H1 (cell line): ENCODE results near the gene ESCO1. TPM values are rescaled to one million over a fixed set of nuclear protein-coding genes. Genes with fewer than 3 reads are reported as not detected.

Experiments
- CTCF ChIA-PET: fragments of 300-600 bp; sonication (Branson Sonifier 250); formaldehyde crosslinking; loops from one replicate; lab custom pipeline; 2021; ENCODE audit not compliant: partially characterized antibody; lab: Charles Lee
- POLR2A ChIA-PET: fragments of 300-600 bp; sonication (Branson Sonifier 250); formaldehyde crosslinking; loops from one replicate; lab custom pipeline; 2021; ENCODE audit warnings: inconsistent platforms; ENCODE audit not compliant: partially characterized antibody; lab: Charles Lee
- DNase-seq, 2 experiments: peaks; one replicate each; pipeline versions ENCODE4 v3.0.0 to v3.0.0-alpha.2; 2010 to 2022; ENCODE audit warnings: low spot score in 2 of 2, low read depth in 1 of 2, mixed read lengths in 1 of 2
- FAIRE-seq: peaks from 2 replicates; lab custom pipeline; 2011; peaks lifted over from hg19 to GRCh38; lab: Jason Lieb, UNC
- H2AFZ ChIP-seq: 2 replicates; pipeline ENCODE4 v1.8.1; 2012; ENCODE audit warnings: low read length, inconsistent platforms
- H2AK5ac ChIP-seq: 2 replicates; pipeline ENCODE4 v1.6.1; 2013; ENCODE audit warnings: low read depth, low read length
- H2BK120ac ChIP-seq: replicated peaks from 2 replicates; pipeline ENCODE3; 2013; ENCODE audit warnings: low read depth, low read length, inconsistent platforms
- H2BK12ac ChIP-seq: 2 replicates; pipeline ENCODE4 v1.6.1; 2013; ENCODE audit warnings: low read depth, low read length
- H2BK15ac ChIP-seq: 2 replicates; pipeline ENCODE4 v1.6.1; 2013; ENCODE audit warnings: low read length
- H2BK20ac ChIP-seq: 2 replicates; pipeline ENCODE4 v1.6.1; 2013; ENCODE audit warnings: low read length
- H2BK5ac ChIP-seq: 2 replicates; pipeline ENCODE4 v1.6.1; 2013; ENCODE audit warnings: low read depth, low read length
- H3K14ac ChIP-seq: 2 replicates; pipeline ENCODE4 v1.6.1; 2013; ENCODE audit warnings: inconsistent platforms; ENCODE audit not compliant: insufficient read length
- H3K18ac ChIP-seq: 2 replicates; pipeline ENCODE4 v1.6.1; 2013; ENCODE audit warnings: low read length; ENCODE audit errors: extremely low read depth
- H3K23ac ChIP-seq: 2 replicates; pipeline ENCODE4 v1.6.1; 2013; ENCODE audit warnings: inconsistent platforms; ENCODE audit not compliant: insufficient read length
- H3K23me2 ChIP-seq: 2 replicates; pipeline ENCODE4 v1.6.1; 2013; ENCODE audit warnings: low read depth, low read length
- H3K27ac ChIP-seq: 2 replicates; pipeline ENCODE4 v1.6.1; 2011; ENCODE audit warnings: low read depth, low read length, inconsistent platforms
- H3K27me3 ChIP-seq, 4 experiments: replicated peaks in 1 of 4; 1 replicate in 1 of 4; 2 replicates in 3 of 4; pipeline versions ENCODE4 v1.6.1 to v1.8.1; 2011 to 2013; ENCODE audit warnings: low read length in 3 of 4, mild to moderate bottlenecking in 3 of 4, inconsistent platforms in 2 of 4, mixed read lengths in 2 of 4, moderate library complexity in 1 of 4; ENCODE audit not compliant: control insufficient read depth in 3 of 4, insufficient read depth in 3 of 4; ENCODE audit errors: extremely low read depth in 1 of 4
- H3K36me3 ChIP-seq, 4 experiments: 2 replicates each; pipeline versions ENCODE4 v1.6.1 to v1.8.1; 2011 to 2013; ENCODE audit warnings: mild to moderate bottlenecking in 4 of 4, low read length in 3 of 4, moderate library complexity in 2 of 4, control low read depth in 1 of 4, inconsistent platforms in 1 of 4; ENCODE audit not compliant: insufficient read depth in 4 of 4, control insufficient read depth in 2 of 4
- H3K4ac ChIP-seq: replicated peaks from 2 replicates; pipeline ENCODE3; 2013; ENCODE audit warnings: low read length, low read depth, mixed read lengths, inconsistent platforms; ENCODE audit not compliant: insufficient read length
- H3K4me1 ChIP-seq, 4 experiments: replicated peaks in 1 of 4; 1 replicate in 1 of 4; 2 replicates in 3 of 4; pipeline versions ENCODE4 v1.6.1 to v1.8.1; 2011 to 2013; ENCODE audit warnings: low read length in 3 of 4, inconsistent platforms in 2 of 4, mixed read lengths in 1 of 4; ENCODE audit not compliant: insufficient read depth in 4 of 4, control insufficient read depth in 3 of 4
- H3K4me2 ChIP-seq, 2 experiments: 2 replicates each; pipeline versions ENCODE4 v1.6.1 to v1.8.1; 2011 to 2013; ENCODE audit warnings: low read depth in 2 of 2, low read length in 2 of 2, control low read depth in 1 of 2, inconsistent platforms in 1 of 2, mild to moderate bottlenecking in 1 of 2; ENCODE audit not compliant: insufficient read depth in 1 of 2
- H3K4me3 ChIP-seq, 4 experiments: fragments of 200-600, 300-600 bp in 1 of 4; sonication (generic), shearing (Covaris generic), sonication (Bioruptor Twin) in 1 of 4; 2 replicates each; pipeline versions ENCODE4 v1.5.1 to v1.8.1; 2011 to 2016; ENCODE audit warnings: low read length in 4 of 4, low read depth in 3 of 4, control low read depth in 2 of 4, inconsistent platforms in 2 of 4, mild to moderate bottlenecking in 2 of 4, mixed read lengths in 1 of 4, moderate library complexity in 1 of 4; ENCODE audit not compliant: insufficient read depth in 2 of 4; ENCODE audit errors: extremely low read depth in 1 of 4
- H3K56ac ChIP-seq: replicated peaks from 2 replicates; pipeline ENCODE3; 2013; ENCODE audit warnings: low read depth, mild to moderate bottlenecking, mixed read lengths, low read length, inconsistent platforms; ENCODE audit not compliant: insufficient read length
- H3K79me1 ChIP-seq: 2 replicates; pipeline ENCODE4 v1.6.1; 2013; ENCODE audit warnings: low read depth, low read length, control low read depth
- H3K79me2 ChIP-seq, 2 experiments: 2 replicates each; pipeline versions ENCODE4 v1.6.1 to v1.8.1; 2012 to 2013; ENCODE audit warnings: low read length in 2 of 2, mild to moderate bottlenecking in 2 of 2, inconsistent platforms in 1 of 2; ENCODE audit not compliant: insufficient read depth in 2 of 2, control insufficient read depth in 1 of 2
- H3K9ac ChIP-seq, 4 experiments: replicated peaks in 1 of 4; 1 replicate in 1 of 4; 2 replicates in 3 of 4; pipeline versions ENCODE4 v1.6.1 to v1.8.1; 2011 to 2013; ENCODE audit warnings: low read depth in 3 of 4, low read length in 3 of 4, control low read depth in 2 of 4, mild to moderate bottlenecking in 2 of 4, moderate library complexity in 2 of 4, inconsistent platforms in 1 of 4; ENCODE audit errors: extremely low read depth in 1 of 4
- H3K9me3 ChIP-seq, 2 experiments: 2 replicates each; pipeline versions ENCODE4 v1.6.1 to v1.8.1; 2012 to 2013; ENCODE audit warnings: mild to moderate bottlenecking in 2 of 2, moderate library complexity in 2 of 2, control low read depth in 1 of 2, inconsistent platforms in 1 of 2, low read depth in 1 of 2, low read length in 1 of 2, mixed read lengths in 1 of 2; ENCODE audit not compliant: insufficient read depth in 2 of 2
- H4K20me1 ChIP-seq, 2 experiments: replicated peaks in 1 of 2; 2 replicates each; pipeline versions ENCODE3 to v1.8.1; 2011 to 2013; ENCODE audit warnings: inconsistent platforms in 2 of 2, low read length in 2 of 2, mild to moderate bottlenecking in 1 of 2; ENCODE audit not compliant: insufficient read depth in 2 of 2, control insufficient read depth in 1 of 2
- H4K5ac ChIP-seq: 2 replicates; pipeline ENCODE4 v1.6.1; 2013; ENCODE audit warnings: low read length, low read depth, mixed read lengths, inconsistent platforms; ENCODE audit not compliant: insufficient read length
- H4K8ac ChIP-seq: 2 replicates; pipeline ENCODE4 v1.8.0; 2013; ENCODE audit warnings: mild to moderate bottlenecking, moderate library complexity, low read length, inconsistent platforms; ENCODE audit not compliant: insufficient read depth; ENCODE audit errors: extremely low read depth
- H4K91ac ChIP-seq: replicated peaks from 2 replicates; pipeline ENCODE3; 2013; ENCODE audit warnings: low read length, mixed read lengths, inconsistent platforms; ENCODE audit not compliant: insufficient read length
- CBX5 ChIP-seq: fragments of 300-800, 300-1000 bp; sonication (generic); IDR thresholded peaks from 2 replicates; pipeline ENCODE4 v1.7.1; 2016; ENCODE audit warnings: antibody characterized with exemption, low read length, low read depth
- CTBP2 ChIP-seq: IDR thresholded peaks from 2 replicates; pipeline ENCODE4 v1.7.0; 2011; ENCODE audit warnings: borderline replicate concordance, mild to moderate bottlenecking, moderate library complexity, mixed read lengths, low read length; ENCODE audit not compliant: insufficient read depth, insufficient read length
- EP300 ChIP-seq, 2 experiments: IDR thresholded peaks; 1 replicate in 1 of 2; 2 replicates in 1 of 2; pipeline ENCODE4 v1.6.1; 2011 to 2012; ENCODE audit warnings: low read depth in 2 of 2, low read length in 2 of 2, mild to moderate bottlenecking in 2 of 2, borderline replicate concordance in 1 of 2, inconsistent platforms in 1 of 2, moderate library complexity in 1 of 2
- FOSL1 ChIP-seq: IDR thresholded peaks from 2 replicates; pipeline ENCODE4 v1.6.1; 2011; ENCODE audit warnings: mild to moderate bottlenecking, low read depth, low read length, moderate library complexity; ENCODE audit not compliant: insufficient read depth
- HDAC2 ChIP-seq, 2 experiments: fragments of 300-600 bp in 1 of 2; sonication (generic) in 1 of 2; IDR thresholded peaks; 2 replicates each; pipeline ENCODE4 v1.6.1; 2011 to 2012; ENCODE audit warnings: low read depth in 2 of 2, low read length in 2 of 2, mild to moderate bottlenecking in 2 of 2, moderate library complexity in 2 of 2, borderline replicate concordance in 1 of 2, inconsistent platforms in 1 of 2
- RAD21 ChIP-seq, 2 experiments: IDR thresholded peaks in 1 of 2; conservative IDR thresholded peaks in 1 of 2; 2 replicates each; pipeline ENCODE4 v1.6.1; 2011; ENCODE audit warnings: low read depth in 2 of 2, low read length in 2 of 2, improper control_type of control experiment in 1 of 2, inconsistent platforms in 1 of 2, mild to moderate bottlenecking in 1 of 2, moderate library complexity in 1 of 2
- SIRT6 ChIP-seq: IDR thresholded peaks from one replicate; pipeline ENCODE4 v1.7.1; 2012; ENCODE audit warnings: low read length, inconsistent platforms
- TEAD4 ChIP-seq: IDR thresholded peaks from 2 replicates; pipeline ENCODE4 v1.6.1; 2012; ENCODE audit warnings: low read depth, low read length, inconsistent platforms, mixed read lengths
- WGBS, 2 experiments: shearing (Covaris generic) in 1 of 2; methylation state at CpG; one replicate each; pipeline versions ENCODE4 v1.1.6 to v1.1.7; 2013 to 2015; ENCODE audit warnings: low lambda C conversion rate in 2 of 2, mixed read lengths in 2 of 2, inconsistent platforms in 1 of 2, low coverage in 1 of 2, missing lambda C conversion rate in 1 of 2; ENCODE audit not compliant: insufficient replicate concordance in 2 of 2, insufficient coverage in 1 of 2, insufficient read length in 1 of 2; ENCODE audit errors: extremely low coverage in 1 of 2, missing lambda C conversion rate in 1 of 2; 5-methylcytosine and 5-hydroxymethylcytosine counted together
- polyA plus RNA-seq, 7 experiments: library from polyadenylated mRNA; depleted of rRNA in 3 of 7; stranded (reverse) in 5 of 7; unstranded in 2 of 7; fragments of >200 nt in 5 of 7; fragments of 200-250 nt in 2 of 7; gene quantifications; 1 replicate in 5 of 7; 2 replicates in 1 of 7; 4 replicates in 1 of 7; pipeline versions ENCODE4 v1.2.1 to v1.2.3, GENCODE V29; 2011 to 2013; ENCODE audit warnings: missing spikeins in 2 of 7, mixed read lengths in 2 of 7
- total RNA-seq: library from RNA; stranded (reverse); fragmentation: NEBNext Ultra II Directional; extraction: Animal tissue kit (Norgen Biotek cat#: 25700); gene quantifications from 2 replicates; pipeline ENCODE4 v1.2.1, GENCODE V29; 2021
- TF ChIP-seq, protein P1 (sequence below): IDR thresholded peaks from 2 replicates; pipeline ENCODE4 v1.6.1; 2012; ENCODE audit warnings: inconsistent platforms

The ESCO1 gene
- total and polyA plus RNA-seq, 2 of the 8 experiments (the other 6 are each of a cell fraction or from before 2014, with no cell fraction given), result 5.8 to 48.3 TPM

DNA sequence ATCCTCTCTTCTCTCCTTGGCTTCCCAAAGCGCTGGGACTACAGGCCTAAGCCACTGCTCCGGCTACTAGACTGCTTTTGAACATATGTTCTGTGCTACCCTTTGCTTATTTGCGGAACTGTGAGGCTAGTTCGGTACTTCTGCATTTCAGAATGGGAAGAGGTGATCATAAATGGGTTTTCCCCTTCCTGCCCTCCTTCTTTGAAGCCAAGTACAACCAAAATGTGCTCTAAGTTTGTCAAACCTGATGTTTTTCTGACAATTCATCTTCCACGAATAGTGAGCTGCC, 1.7 kb upstream of the ESCO1 start:
- no peak for TF ChIP-seq FOSL1
- no peak for TF ChIP-seq CBX5
- no peak for TF ChIP-seq SIRT6
- no peak for TF ChIP-seq CTBP2
- TF ChIP-seq, protein P1, sequence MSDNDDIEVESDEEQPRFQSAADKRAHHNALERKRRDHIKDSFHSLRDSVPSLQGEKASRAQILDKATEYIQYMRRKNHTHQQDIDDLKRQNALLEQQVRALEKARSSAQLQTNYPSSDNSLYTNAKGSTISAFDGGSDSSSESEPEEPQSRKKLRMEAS, result no peak
- TF ChIP-seq HDAC2 (IDR thresholded peaks at IDR 0.05; ENCODE audit: borderline replicate concordance in 1 of 2, low read depth in 2 of 2, low read length in 2 of 2), result no peak
- no peak for TF ChIP-seq TEAD4
- no peak for TF ChIP-seq EP300 (IDR thresholded peaks at IDR 0.05; ENCODE audit: borderline replicate concordance in 1 of 2, low read depth in 2 of 2, low read length in 2 of 2)
- TF ChIP-seq RAD21 (IDR thresholded peaks at IDR 0.05 in 1 of 2, conservative IDR thresholded peaks at IDR 0.05 in 1 of 2; ENCODE audit: low read depth in 2 of 2, low read length in 2 of 2), result no peak
- 95% methylated on average over 5 of the region's 5 CpGs; no CpG with 5 or more reads in 1 of the 2 experiments for WGBS, 2 experiments
- CTCF ChIA-PET, result interaction anchor here (1.7 kb wide), 1 partner anchor 10 kb away, joined by 10 read pairs; the partner anchor contains the start of gene SNRPD1

More for the DNA sequence above, 1.7 kb upstream of the ESCO1 start:
- Histone ChIP-seq H2AFZ (no peak overlapping the region), H3K4me1 (peaks cover 0 to 7% (median 2%) of the 10 kb centered on the region in 4 experiments; a peak in 2 of 7 replicates), H3K27me3 (0 out of 7 replicates have a peak, but pooled peaks cover 0 to 2% (median 0%) of the 10 kb centered on the region in 4 experiments), H3K23me2 (peaks cover 10% of the 10 kb centered on the region), H3K4ac (no peak overlapping the region), H3K18ac (no peak overlapping the region), H3K4me2 (no peak overlapping the region), H4K20me1 (no peaks in the 10 kb centered on the region), H3K4me3 (no peak overlapping the region), H2BK120ac (no peak overlapping the region), H3K9ac (no peak overlapping the region), H2AK5ac (no peak overlapping the region), H2BK5ac (no peak overlapping the region), H2BK20ac (no peak overlapping the region), H3K14ac (no peak overlapping the region), H3K79me1 (no peaks in the 10 kb centered on the region), H4K91ac (no peak overlapping the region), H3K23ac (no peak overlapping the region), H3K27ac (no peak overlapping the region), H2BK12ac (no peak overlapping the region), H3K36me3 (no peaks in the 10 kb centered on the region), H4K5ac (no peak overlapping the region), H4K8ac (no peak overlapping the region), H3K79me2 (peaks cover 8 to 24% of the 10 kb centered on the region in 2 experiments), H3K56ac (no peak overlapping the region), H2BK15ac (no peak overlapping the region), H3K9me3 (no peaks in the 10 kb centered on the region)
- FAIRE-seq (no peak), DNase-seq (no peak)
- POLR2A ChIA-PET, result interaction anchor here (5.8 kb wide), 1 partner anchor 9 kb away, joined by 77 read pairs; the partner anchor contains the start of gene SNRPD1
